Natural killer cell treated with Interleukin-12 subunit alpha and Interleukin-12 subunit beta and Interleukin-15 and Interleukin-18, amount 100 ng/mL, for 72 hours (primary cell): ENCODE data around the gene IDH3B. TPM values are rescaled to one million over a fixed set of nuclear protein-coding genes. Genes with fewer than 3 reads are reported as not detected.

Source experiments
- ATAC-seq, 2 donors: fragments of 150-1000 bp; cut with Tn5 transposase in 1 of 2; sonication (Bioruptor Pico), chemical (Tn5 transposase) in 1 of 2; 2 replicates each; pipeline ENCODE4 v1.10.0; 2021
- DNase-seq: peaks from one replicate; pipeline ENCODE4 v3.0.0; 2022; ENCODE audit warnings: low spot score
- H3K27ac Mint-ChIP-seq, 2 donors: 1 replicate in 1 of 2; 2 replicates in 1 of 2; pipeline ENCODE4 v1.8.0; 2022; ENCODE audit warnings: mixed read lengths in 2 of 2, mild to moderate bottlenecking in 1 of 2, moderate library complexity in 1 of 2
- H3K27me3 Mint-ChIP-seq, 2 donors: 1 replicate in 1 of 2; 2 replicates in 1 of 2; pipeline ENCODE4 v1.8.0; 2022; ENCODE audit warnings: mixed read lengths in 2 of 2
- H3K36me3 Mint-ChIP-seq: one replicate; pipeline ENCODE4 v1.8.0; 2022; ENCODE audit warnings: mixed read lengths
- H3K4me1 Mint-ChIP-seq, 2 donors: 1 replicate in 1 of 2; 2 replicates in 1 of 2; pipeline ENCODE4 v1.8.0; 2022; ENCODE audit warnings: low read depth in 2 of 2, mixed read lengths in 2 of 2, mild to moderate bottlenecking in 1 of 2
- H3K4me3 Mint-ChIP-seq: one replicate; pipeline ENCODE4 v1.8.0; 2022; ENCODE audit warnings: mixed read lengths
- H3K9me3 Mint-ChIP-seq: 2 replicates; pipeline ENCODE4 v1.8.0; 2022; ENCODE audit warnings: mixed read lengths
- total RNA-seq, 2 donors: library from RNA; stranded (reverse); gene quantifications; one replicate each; pipeline ENCODE4 v1.2.3, GENCODE V29; 2022

IDH3B gene
- total RNA-seq, 2 donors from 2014 or later: 114 to 120 TPM

GRCh38 chr20:2610941-2611720 lies 52.9 kb downstream of the IDH3B start:
- no peaks in the 10 kb centered on the region for H3K4me1 Mint-ChIP-seq
- peaks cover 29 to 31% of the 10 kb centered on the region in 2 donors for H3K27me3 Mint-ChIP-seq
- peaks cover 5% of the 10 kb centered on the region for H3K9me3 Mint-ChIP-seq
- no peak for ATAC-seq
- H3K4me3 Mint-ChIP-seq: no peak overlapping the region
- peaks cover 11% of the 10 kb centered on the region for H3K36me3 Mint-ChIP-seq
- H3K27ac Mint-ChIP-seq: no peak overlapping the region
- DNase-seq: no peak

- no peak overlapping the region for H3K27ac Mint-ChIP-seq
- H3K36me3 Mint-ChIP-seq: peaks cover 11% of the 10 kb centered on the region
- H3K4me3 Mint-ChIP-seq: no peak overlapping the region
- H3K27me3 Mint-ChIP-seq: peaks cover 25% of the 10 kb centered on the region in 2 donors
- ATAC-seq: no peak
- no peaks in the 10 kb centered on the region for H3K4me1 Mint-ChIP-seq
- DNase-seq: no peak
- peaks cover 5% of the 10 kb centered on the region for H3K9me3 Mint-ChIP-seq
Measured at GRCh38 chr20:2610326-2610725, 53.7 kb downstream of the IDH3B start.

Other genes with a start within 250 kb of the IDH3B start
- gene SNRPB, start 193.4 kb downstream of the IDH3B start, total RNA-seq: 100 to 1,000 TPM; 316 to 325 TPM
- gene ZNF343, start 155.3 kb downstream of the IDH3B start, total RNA-seq: 10 to 100 TPM in 1 of 2 donors, 1 to 10 TPM in 1; 6.8 to 21.1 TPM
- gene TMC2, start 127.6 kb downstream of the IDH3B start, total RNA-seq: not detected
- 100 to 1,000 TPM; 424 to 981 TPM for gene NOP56, start 11.6 kb downstream of the IDH3B start, total RNA-seq
- gene EBF4, start 28.6 kb upstream of the IDH3B start, total RNA-seq: 10 to 100 TPM; 14.8 to 31.4 TPM
- gene CPXM1, start 136.4 kb upstream of the IDH3B start, total RNA-seq: 10 to 100 TPM; 47.8 to 53.5 TPM
- not detected for gene C20orf141, start 150.8 kb upstream of the IDH3B start, total RNA-seq
- not detected for gene TMEM239, start 152.1 kb upstream of the IDH3B start, total RNA-seq
- gene PCED1A, start 176.4 kb upstream of the IDH3B start, total RNA-seq: 10 to 100 TPM; 53.8 to 62.6 TPM
- 100 to 1,000 TPM in 1 of 2 donors, 10 to 100 TPM in 1; 88.0 to 101 TPM for gene VPS16, start 176.5 kb upstream of the IDH3B start, total RNA-seq
- gene PTPRA, start 209.3 kb upstream of the IDH3B start, total RNA-seq: 10 to 100 TPM; 50.4 to 76.0 TPM